Right forelimb (tissue), 1 donor: ENCODE data around the gene MPV17L2.
"Not testable (repeated sequence)": the region's sequence is repeated elsewhere in the genome, so short reads cannot be mapped to it uniquely, and the experiment has no call there.

Source experiments
- DNase-seq: peaks from one replicate; pipeline ENCODE4 v3.0.0-alpha.2; 2018

MPV17L2 gene

GRCh38 chr19:18193388-18194180 lies 566 bp downstream of the MPV17L2 start:
- DNase-seq = no peak

GRCh38 chr19:18194181-18194530 lies 1.1 kb downstream of the MPV17L2 start:
- DNase-seq = no peak

GRCh38 chr19:18194554-18195238 lies 1.7 kb downstream of the MPV17L2 start:
- no peak for DNase-seq

- no peak for DNase-seq
Measured at GRCh38 chr19:18196511-18196845, 3.5 kb downstream of the MPV17L2 start.

GRCh38 chr19:18197306-18197705 lies 4.3 kb downstream of the MPV17L2 start:
- DNase-seq = no peak

- DNase-seq = no peak
Measured at GRCh38 chr19:18197941-18198340, 4.9 kb downstream of the MPV17L2 start.

- no peak for DNase-seq
Measured at GRCh38 chr19:18198374-18198773, 5.4 kb downstream of the MPV17L2 start.

- no peak for DNase-seq
Measured at GRCh38 chr19:18202397-18202777, 9.4 kb downstream of the MPV17L2 start.

- DNase-seq = no peak
Measured at GRCh38 chr19:18202778-18203407, 9.9 kb downstream of the MPV17L2 start.

- DNase-seq = no peak
Measured at GRCh38 chr19:18203408-18203862, 10.4 kb downstream of the MPV17L2 start.

GRCh38 chr19:18203863-18204393 lies 10.9 kb downstream of the MPV17L2 start, which contains the start of gene RAB3A:
RAB3A (minus strand) TSS chr19:18204042; CDS start chr19:18202740, 1,302 bp downstream.
- peak; percentile 99 for DNase-seq

- DNase-seq = peak; percentile 84
Measured at GRCh38 chr19:18204394-18205199, 11.6 kb downstream of the MPV17L2 start.

- peak; percentile 86 for DNase-seq
Measured at GRCh38 chr19:18205200-18205892, 12.3 kb downstream of the MPV17L2 start.

GRCh38 chr19:18206018-18206417 lies 13.0 kb downstream of the MPV17L2 start:
- no peak for DNase-seq

- no peak for DNase-seq
Measured at GRCh38 chr19:18208098-18208951, 15.3 kb downstream of the MPV17L2 start.

- not testable (repeated sequence) for DNase-seq
Measured at GRCh38 chr19:18209912-18210311, 16.9 kb downstream of the MPV17L2 start.

GRCh38 chr19:18211683-18212082 lies 18.7 kb downstream of the MPV17L2 start:
- no peak for DNase-seq

- DNase-seq = no peak
Measured at GRCh38 chr19:18214779-18215433, 21.9 kb downstream of the MPV17L2 start.

GRCh38 chr19:18216789-18217188 lies 23.8 kb downstream of the MPV17L2 start:
- DNase-seq = no peak

- no peak for DNase-seq
Measured at GRCh38 chr19:18218159-18218558, 25.1 kb downstream of the MPV17L2 start.

GRCh38 chr19:18218600-18218999 lies 25.6 kb downstream of the MPV17L2 start:
- no peak for DNase-seq
